Activated CD4-positive, alpha-beta T cell treated with anti-CD3 and anti-CD28 coated beads, Interleukin-2, amount 10 ng/mL, durations not matched to agents 24 days and 14 days (primary cell): ENCODE measurements around the gene AMBRA1. TPM values are rescaled to one million over a fixed set of nuclear protein-coding genes. Genes with fewer than 3 reads are reported as not detected.

Experiments used
- DNase-seq: peaks from one replicate; pipeline ENCODE4 v3.0.0; 2022
- H3K27ac Mint-ChIP-seq: one replicate; pipeline ENCODE4 v1.8.0; 2022; ENCODE audit warnings: mild to moderate bottlenecking, mixed read lengths
- H3K27me3 Mint-ChIP-seq: one replicate; pipeline ENCODE4 v1.8.0; 2022; ENCODE audit warnings: mixed read lengths
- H3K36me3 Mint-ChIP-seq: one replicate; pipeline ENCODE4 v1.8.0; 2022; ENCODE audit warnings: low read depth, mild to moderate bottlenecking, mixed read lengths
- H3K4me1 Mint-ChIP-seq: one replicate; pipeline ENCODE4 v1.8.0; 2021; ENCODE audit warnings: mixed read lengths
- H3K4me3 Mint-ChIP-seq: one replicate; pipeline ENCODE4 v1.8.0; 2022; ENCODE audit warnings: mild to moderate bottlenecking, moderate library complexity, mixed read lengths
- H3K9me3 Mint-ChIP-seq: one replicate; pipeline ENCODE4 v1.8.0; 2021; ENCODE audit warnings: mixed read lengths
- intact Hi-C: fragments of 100-400 bp; cut with micrococcal nuclease; formaldehyde crosslinking; loops from one replicate; pipeline ENCODE4 v1.15.1; 2023
- total RNA-seq: library from RNA; stranded (reverse); gene quantifications from 2 replicates; pipeline ENCODE4 v1.2.3, GENCODE V29; 2022

Gene AMBRA1
- total RNA-seq, 1 donor from 2014 or later = 27.7 TPM

GRCh38 chr11:46352063-46352841 is 241.6 kb downstream of the AMBRA1 start:
- Mint-ChIP-seq H3K27me3 (no peaks in the 10 kb centered on the region), H3K4me3 (peak overlapping the region; percentile 86), H3K27ac (peak overlapping the region; percentile 90), H3K9me3 (no peaks in the 10 kb centered on the region), H3K36me3 (peaks cover 8% of the 10 kb centered on the region), H3K4me1 (peaks cover 58% of the 10 kb centered on the region)
- intact Hi-C loops = loop anchor here (1.0 kb wide), 2 partner anchors 9 to 15 kb away; no protein-coding TSS in a partner anchor
- DNase-seq = peak; percentile 93

DNA sequence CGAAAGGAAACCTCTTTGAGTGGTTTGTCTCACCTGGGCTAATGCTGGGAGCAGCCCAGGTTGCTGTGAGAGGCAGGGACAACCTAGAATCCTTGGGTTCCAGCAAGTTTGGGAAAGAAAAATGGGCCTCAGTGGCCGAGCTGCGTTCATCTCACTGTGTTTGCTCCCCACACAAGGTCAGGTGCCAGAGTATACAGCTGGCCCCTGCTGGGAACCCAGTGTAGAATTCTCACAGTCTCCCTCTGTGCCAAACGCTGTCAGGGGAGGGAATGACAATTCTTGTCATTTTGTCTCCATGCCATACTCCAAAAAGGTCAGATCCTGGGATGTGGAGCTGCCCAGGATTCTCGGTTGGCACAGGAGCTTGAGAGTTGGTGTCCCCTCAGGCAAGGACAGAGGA is 242.2 kb downstream of the AMBRA1 start:
- intact Hi-C loops = loop anchor here (1.0 kb wide), 2 partner anchors 10 to 16 kb away; no protein-coding TSS in a partner anchor
- Mint-ChIP-seq H3K36me3 (peaks cover 8% of the 10 kb centered on the region), H3K27ac (peak overlapping the region; percentile 62), H3K4me3 (peak overlapping the region; percentile 86), H3K27me3 (no peaks in the 10 kb centered on the region), H3K9me3 (no peaks in the 10 kb centered on the region), H3K4me1 (peaks cover 59% of the 10 kb centered on the region)
- no peak for DNase-seq

DNA sequence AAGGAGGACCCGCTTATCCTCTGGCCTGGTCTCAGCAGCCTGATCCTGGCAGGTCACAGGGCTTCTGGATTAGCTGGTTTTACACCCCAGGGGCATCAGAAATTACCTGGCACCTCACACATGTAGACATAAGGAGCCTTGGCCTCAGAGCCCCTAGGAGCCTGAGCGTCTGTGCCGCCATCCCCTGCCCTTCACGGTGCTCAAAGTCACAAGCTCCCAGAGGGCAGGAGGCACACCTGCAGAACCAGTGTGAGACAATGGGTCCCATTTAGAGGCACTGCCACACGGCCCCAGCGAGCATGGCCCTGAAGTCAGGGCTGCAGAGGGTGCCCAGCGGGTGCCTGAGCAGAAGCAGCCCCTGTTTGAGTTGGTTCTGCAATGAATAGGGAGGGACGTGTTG is 242.7 kb downstream of the AMBRA1 start:
- H3K4me3 Mint-ChIP-seq = peak overlapping the region; percentile 86
- peaks cover 8% of the 10 kb centered on the region for H3K36me3 Mint-ChIP-seq
- H3K27me3 Mint-ChIP-seq = no peaks in the 10 kb centered on the region
- peaks cover 63% of the 10 kb centered on the region for H3K4me1 Mint-ChIP-seq
- intact Hi-C loops = no loop called here
- no peak for DNase-seq
- H3K27ac Mint-ChIP-seq = peak overlapping the region; percentile 12
- H3K9me3 Mint-ChIP-seq = no peaks in the 10 kb centered on the region

GRCh38 chr11:46350695-46351094 is 243.1 kb downstream of the AMBRA1 start:
- intact Hi-C loops = no loop called here
- H3K4me3 Mint-ChIP-seq = peak overlapping the region; percentile 34
- peak overlapping the region; percentile 39 for H3K27ac Mint-ChIP-seq
- DNase-seq = no peak
- no peaks in the 10 kb centered on the region for H3K9me3 Mint-ChIP-seq
- H3K36me3 Mint-ChIP-seq = peaks cover 8% of the 10 kb centered on the region
- H3K27me3 Mint-ChIP-seq = no peaks in the 10 kb centered on the region
- peaks cover 66% of the 10 kb centered on the region for H3K4me1 Mint-ChIP-seq

DNA sequence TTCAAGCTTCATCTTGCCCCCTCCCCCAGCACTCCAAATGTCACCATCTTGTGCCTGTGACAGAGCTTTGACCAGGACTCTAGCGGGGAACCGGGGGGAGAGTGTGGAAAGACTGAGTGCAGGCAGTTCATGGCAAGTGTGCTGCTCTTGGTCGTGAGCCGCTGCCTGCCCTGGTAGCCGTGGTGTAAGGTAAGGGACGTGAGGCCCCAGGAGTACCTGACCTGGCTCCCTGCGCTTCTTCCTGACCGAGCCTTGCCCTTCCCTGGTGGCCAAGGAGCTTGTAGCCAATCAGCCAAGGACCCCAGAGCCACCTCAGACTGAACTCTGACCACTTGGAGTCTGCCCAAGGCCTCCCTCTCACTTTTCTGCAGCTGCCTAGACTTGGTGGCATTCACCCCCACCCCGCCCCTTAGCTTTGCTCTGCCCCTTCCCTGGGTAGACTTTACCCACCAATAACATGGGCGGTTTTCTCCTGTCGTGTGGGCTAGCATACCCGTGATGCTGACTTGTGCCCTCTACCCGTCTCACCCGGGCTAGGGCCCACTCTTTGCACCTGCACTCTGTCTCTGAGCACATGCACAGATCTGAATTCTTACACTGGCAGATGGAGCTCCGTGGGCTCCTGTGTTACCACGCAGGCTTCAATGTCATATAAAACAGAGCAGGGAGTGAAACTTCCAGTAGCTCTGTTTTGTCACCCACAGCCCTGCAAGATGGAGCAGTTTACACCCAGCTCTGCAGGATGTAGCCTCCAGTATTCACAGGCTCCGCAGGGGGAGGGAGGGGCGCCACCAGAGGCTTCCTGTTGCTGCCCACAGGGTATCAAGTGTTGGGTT is 245.0 kb downstream of the AMBRA1 start:
- intact Hi-C loops = loop anchor here (2.0 to 10.0 kb wide), 2 partner anchors 40 to 504 kb away; partner anchors contain the start of gene CRY2

GRCh38 chr11:46347637-46348311 is 246.0 kb downstream of the AMBRA1 start:
- Mint-ChIP-seq H3K27ac (peak overlapping the region; percentile 91), H3K9me3 (no peaks in the 10 kb centered on the region), H3K4me3 (peak overlapping the region; percentile 88), H3K27me3 (no peaks in the 10 kb centered on the region), H3K4me1 (peaks cover 69% of the 10 kb centered on the region), H3K36me3 (peaks cover 4% of the 10 kb centered on the region)
- DNase-seq = peak; percentile 71
- intact Hi-C loops = loop anchor here (1.0 to 10.0 kb wide), 4 partner anchors 14 to 503 kb away; partner anchors contain the start of genes CRY2 and PHF21A

More for the DNA sequence above, 245.0 kb downstream of the AMBRA1 start:
- H3K36me3 Mint-ChIP-seq = peaks cover 4% of the 10 kb centered on the region
- H3K27ac Mint-ChIP-seq = peak overlapping the region; percentile 91
- H3K27me3 Mint-ChIP-seq = no peaks in the 10 kb centered on the region
- H3K9me3 Mint-ChIP-seq = no peaks in the 10 kb centered on the region
- peak overlapping the region; percentile 88 for H3K4me3 Mint-ChIP-seq
- peak; percentile 89 for DNase-seq
- peaks cover 73% of the 10 kb centered on the region for H3K4me1 Mint-ChIP-seq

GRCh38 chr11:46346886-46347636 is 246.8 kb downstream of the AMBRA1 start, which contains the start of gene DGKZ:
Gene DGKZ, plus strand, starts transcription at chr11:46347463. Its CDS starts 197 bp downstream, at chr11:46347660.
- H3K9me3 Mint-ChIP-seq = no peaks in the 10 kb centered on the region
- H3K4me1 Mint-ChIP-seq = peaks cover 73% of the 10 kb centered on the region
- peak within 1 kb of the TSS; percentile 88 for H3K4me3 Mint-ChIP-seq
- H3K27me3 Mint-ChIP-seq = no peaks in the 10 kb centered on the region
- H3K27ac Mint-ChIP-seq = peak within 1 kb of the TSS; percentile 91
- peak; percentile 98 for DNase-seq
- peaks cover 4% of the 10 kb centered on the region for H3K36me3 Mint-ChIP-seq
- intact Hi-C loops = loop anchor here (1.0 to 10.0 kb wide), 3 partner anchors 14 to 502 kb away; partner anchors contain the start of genes CRY2 and PHF21A

Other genes starting within 250 kb of the AMBRA1 start
- gene DGKZ, start 246.6 kb downstream of the AMBRA1 start, total RNA-seq = 87.4 and 94.7 TPM in 2 replicates
- gene MDK, start 212.4 kb downstream of the AMBRA1 start, total RNA-seq = 5.4 and 7.1 TPM in 2 replicates
- 0.80 and 0.84 TPM in 2 replicates for gene CHRM4, start 202.2 kb downstream of the AMBRA1 start, total RNA-seq
- gene HARBI1, start 23.2 kb upstream of the AMBRA1 start, total RNA-seq = 4.3 and 4.5 TPM in 2 replicates
- gene ATG13, start 23.5 kb upstream of the AMBRA1 start, total RNA-seq = 55.4 and 55.6 TPM in 2 replicates
- gene ARHGAP1, start 106.6 kb upstream of the AMBRA1 start, total RNA-seq = 59.1 and 61.7 TPM in 2 replicates
- 12.9 and 14.1 TPM in 2 replicates for gene ZNF408, start 107.0 kb upstream of the AMBRA1 start, total RNA-seq
- 0.30 TPM in 1 of 2 replicates, not detected in the other for gene F2, start 125.2 kb upstream of the AMBRA1 start, total RNA-seq